Thyroid gland (tissue), 4 donors: Measurements from ENCODE around the gene MOGAT3.

Experiments used
- POLR2A ChIP-seq, 2 donors: fragments of 450-650 bp; IDR thresholded peaks; one replicate each; pipeline ENCODE4 v1.6.1; 2017; ENCODE audit warnings: antibody characterized with exemption in 2 of 2, mild to moderate bottlenecking in 2 of 2, moderate library complexity in 1 of 2
- TF ChIP-seq, protein P1 (sequence below), 6 experiments: fragments of 200-600 bp in 3 of 6; fragments of 450-650 bp in 3 of 6; sonication (generic) in 3 of 6; IDR thresholded peaks; one replicate each; pipeline ENCODE4 v1.5.1; 2016 to 2019; ENCODE audit warnings: antibody characterized with exemption in 6 of 6, mild to moderate bottlenecking in 2 of 6, inconsistent platforms in 1 of 6, moderate library complexity in 1 of 6

DNA sequence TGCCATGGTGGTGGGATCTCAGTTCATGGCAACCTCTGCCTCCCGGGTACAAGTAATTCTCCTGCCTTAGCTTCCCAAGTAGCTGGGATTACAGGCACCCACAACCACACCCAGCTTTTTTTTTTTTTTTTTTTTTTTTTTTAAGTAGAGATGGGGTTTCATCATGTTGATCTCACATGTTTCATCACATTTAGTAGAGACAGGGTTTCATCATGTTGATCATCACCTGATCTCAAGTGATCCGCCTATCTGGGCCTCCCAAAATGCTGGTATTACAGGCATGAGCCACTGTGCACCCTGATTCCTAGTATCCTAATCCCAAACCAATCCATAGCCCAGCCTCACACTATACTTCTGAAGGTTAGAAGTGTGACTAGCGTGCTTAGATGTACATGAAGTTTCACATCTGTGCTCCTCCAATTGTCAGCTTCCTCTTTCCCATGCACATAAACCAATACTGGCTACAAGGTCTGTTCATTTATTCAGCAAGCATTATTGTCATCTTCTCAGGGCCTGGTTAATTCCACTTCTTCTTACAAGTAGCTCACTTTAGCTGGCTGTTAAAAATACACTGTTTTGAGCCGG, 13.9 kb downstream of the MOGAT3 start:
- no peak for TF ChIP-seq POLR2A (IDR thresholded peaks at IDR 0.05)
- TF ChIP-seq, protein P1, sequence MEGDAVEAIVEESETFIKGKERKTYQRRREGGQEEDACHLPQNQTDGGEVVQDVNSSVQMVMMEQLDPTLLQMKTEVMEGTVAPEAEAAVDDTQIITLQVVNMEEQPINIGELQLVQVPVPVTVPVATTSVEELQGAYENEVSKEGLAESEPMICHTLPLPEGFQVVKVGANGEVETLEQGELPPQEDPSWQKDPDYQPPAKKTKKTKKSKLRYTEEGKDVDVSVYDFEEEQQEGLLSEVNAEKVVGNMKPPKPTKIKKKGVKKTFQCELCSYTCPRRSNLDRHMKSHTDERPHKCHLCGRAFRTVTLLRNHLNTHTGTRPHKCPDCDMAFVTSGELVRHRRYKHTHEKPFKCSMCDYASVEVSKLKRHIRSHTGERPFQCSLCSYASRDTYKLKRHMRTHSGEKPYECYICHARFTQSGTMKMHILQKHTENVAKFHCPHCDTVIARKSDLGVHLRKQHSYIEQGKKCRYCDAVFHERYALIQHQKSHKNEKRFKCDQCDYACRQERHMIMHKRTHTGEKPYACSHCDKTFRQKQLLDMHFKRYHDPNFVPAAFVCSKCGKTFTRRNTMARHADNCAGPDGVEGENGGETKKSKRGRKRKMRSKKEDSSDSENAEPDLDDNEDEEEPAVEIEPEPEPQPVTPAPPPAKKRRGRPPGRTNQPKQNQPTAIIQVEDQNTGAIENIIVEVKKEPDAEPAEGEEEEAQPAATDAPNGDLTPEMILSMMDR (IDR thresholded peaks at IDR 0.05) = no peak
